OCI-LY3 (cell line): ENCODE measurements around the gene RASSF9.

Experiments
- H2AFZ ChIP-seq: fragments of 200-600, 300-600 bp; shearing (Covaris generic); 2 replicates; pipeline ENCODE4 v1.6.0; 2014; ENCODE audit warnings: antibody characterized with exemption, low read depth, low read length
- H3K27ac ChIP-seq: fragments of 200-600, 300-600 bp; sonication (generic); 2 replicates; pipeline ENCODE4 v1.5.1; 2014; ENCODE audit warnings: mild to moderate bottlenecking, low read length, moderate library complexity, mixed read lengths
- H3K27me3 ChIP-seq: fragments of 200-600, 300-600 bp; sonication (generic); 2 replicates; pipeline ENCODE4 v1.6.1; 2014; ENCODE audit warnings: low read depth, low read length, mixed read lengths
- H3K36me3 ChIP-seq: fragments of 200-600, 300-600 bp; sonication (generic); replicated peaks from 2 replicates; pipeline ENCODE3; 2014; ENCODE audit warnings: low read depth, low read length, mixed read lengths
- H3K4me1 ChIP-seq: fragments of 300-600, 200-600 bp; sonication (generic); 2 replicates; pipeline ENCODE4 v1.6.1; 2014; ENCODE audit warnings: low read length, mixed read lengths
- H3K4me2 ChIP-seq: fragments of 200-600, 300-600 bp; sonication (generic); 2 replicates; pipeline ENCODE4 v1.6.1; 2014; ENCODE audit warnings: low read length, mixed read lengths
- H3K4me3 ChIP-seq: fragments of 300-600, 200-600 bp; sonication (generic); 2 replicates; pipeline ENCODE4 v1.5.1; 2014; ENCODE audit warnings: antibody characterized with exemption, mild to moderate bottlenecking, low read length, moderate library complexity
- H3K79me2 ChIP-seq: fragments of 300-600, 200-600 bp; shearing (Covaris generic); 2 replicates; pipeline ENCODE4 v1.6.1; 2014; ENCODE audit warnings: mild to moderate bottlenecking, low read length, mixed read lengths
- H3K9ac ChIP-seq: fragments of 300-600, 200-600 bp; shearing (Covaris generic); 2 replicates; pipeline ENCODE4 v1.6.0; 2014; ENCODE audit warnings: mild to moderate bottlenecking, low read length, moderate library complexity
- H3K9me3 ChIP-seq: fragments of 200-600, 300-600 bp; shearing (Covaris generic); 2 replicates; pipeline ENCODE4 v1.6.1; 2014; ENCODE audit warnings: low read length, mixed read lengths; ENCODE audit not compliant: insufficient read depth
- H4K20me1 ChIP-seq: fragments of 200-600, 300-600 bp; sonication (generic); 2 replicates; pipeline ENCODE4 v1.6.1; 2016; ENCODE audit warnings: low read length, mixed read lengths; ENCODE audit not compliant: insufficient read depth
- CTCF ChIP-seq: fragments of 200-600, 300-600 bp; sonication (generic); IDR thresholded peaks from 2 replicates; pipeline ENCODE4 v1.5.1; 2014; ENCODE audit warnings: antibody characterized with exemption, low read length, low read depth
- EZH2phosphoT487 ChIP-seq: fragments of 200-600 bp; shearing (Covaris generic); IDR thresholded peaks from 2 replicates; pipeline ENCODE4 v1.6.1; 2018; ENCODE audit warnings: antibody characterized with exemption, mixed run types, low read depth

RASSF9 gene

GRCh38 chr12:85836197-85837090, at the start of gene RASSF9:
Gene RASSF9, minus strand, starts transcription at chr12:85836409. Its CDS starts 208 bp downstream, at chr12:85836201.
- Histone ChIP-seq H2AFZ (0 out of 2 replicates have a peak within 1 kb of the TSS, but pooled peaks have one; percentile 33), H3K27ac (no peak within 1 kb of the TSS), H3K27me3 (no peaks in the 10 kb centered on the region), H4K20me1 (no peaks in the 10 kb centered on the region), H3K9me3 (no peaks in the 10 kb centered on the region), H3K4me3 (no peak within 1 kb of the TSS), H3K4me2 (no peak within 1 kb of the TSS), H3K36me3 (no peaks in the 10 kb centered on the region), H3K9ac (no peak within 1 kb of the TSS), H3K4me1 (no peaks in the 10 kb centered on the region), H3K79me2 (no peaks in the 10 kb centered on the region)
- no peak for TF ChIP-seq CTCF
- no peak for TF ChIP-seq EZH2phosphoT487

- Histone ChIP-seq H2AFZ (no peak overlapping the region), H3K36me3 (no peaks in the 10 kb centered on the region), H3K9ac (no peak overlapping the region), H3K4me3 (no peak overlapping the region), H3K79me2 (no peaks in the 10 kb centered on the region), H3K4me1 (no peaks in the 10 kb centered on the region), H3K9me3 (no peaks in the 10 kb centered on the region), H3K27ac (no peak overlapping the region), H3K4me2 (no peak overlapping the region), H4K20me1 (no peaks in the 10 kb centered on the region), H3K27me3 (no peaks in the 10 kb centered on the region)
- no peak for TF ChIP-seq CTCF
- TF ChIP-seq EZH2phosphoT487 = no peak
Measured at GRCh38 chr12:85883763-85884162, 47.6 kb upstream of the RASSF9 start.

DNA sequence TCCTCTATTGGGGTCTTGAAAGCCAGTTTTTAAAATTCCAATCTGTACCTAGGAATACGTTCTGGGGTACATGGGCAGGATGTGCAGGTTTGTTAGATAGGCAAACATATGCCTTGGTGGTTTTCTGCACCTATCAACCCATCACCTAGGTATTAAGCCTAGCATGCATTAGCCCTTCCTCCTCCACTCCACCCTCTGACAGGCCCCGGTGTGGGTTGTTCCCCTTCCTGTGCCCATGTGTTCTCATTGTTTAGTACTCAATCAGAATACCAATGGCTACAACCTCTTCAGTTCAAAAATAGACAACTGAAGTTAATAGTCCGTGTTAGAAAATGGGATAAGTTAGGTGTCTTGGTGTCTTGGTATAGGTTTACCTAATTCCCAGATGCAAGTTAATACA, 41.2 kb upstream of the RASSF9 start:
- H3K4me1 ChIP-seq = peaks cover 21% of the 10 kb centered on the region
- no peak overlapping the region for H2AFZ ChIP-seq
- H3K27ac ChIP-seq = no peak overlapping the region
- no peak overlapping the region for H3K9ac ChIP-seq
- no peak overlapping the region for H3K4me3 ChIP-seq
- H4K20me1 ChIP-seq = no peaks in the 10 kb centered on the region
- TF ChIP-seq CTCF (no peak), EZH2phosphoT487 (no peak)
- no peaks in the 10 kb centered on the region for H3K79me2 ChIP-seq
- H3K4me2 ChIP-seq = no peak overlapping the region
- no peaks in the 10 kb centered on the region for H3K27me3 ChIP-seq
- H3K36me3 ChIP-seq = no peaks in the 10 kb centered on the region
- H3K9me3 ChIP-seq = no peaks in the 10 kb centered on the region

DNA sequence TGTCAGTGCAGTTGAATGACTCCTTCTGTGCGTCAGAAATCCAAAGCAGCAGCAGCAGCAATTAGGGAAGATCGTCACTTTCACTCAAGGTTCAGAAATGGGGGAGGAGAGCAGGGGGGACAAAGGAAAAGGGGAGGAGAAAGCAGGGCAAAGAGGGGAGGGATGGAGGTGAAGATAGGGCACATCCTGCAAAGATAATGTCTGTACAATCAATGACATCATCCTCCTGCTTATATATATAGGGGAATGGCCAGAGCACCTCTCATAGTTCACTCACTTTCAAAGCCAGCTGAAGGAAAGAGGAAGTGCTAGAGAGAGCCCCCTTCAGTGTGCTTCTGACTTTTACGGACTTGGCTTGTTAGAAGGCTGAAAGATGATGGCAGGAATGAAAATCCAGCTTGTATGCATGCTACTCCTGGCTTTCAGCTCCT, 37.8 kb upstream of the RASSF9 start, which contains the start of gene NTS:
NTS (plus strand) TSS at position 265 of the 431 bp plus-strand sequence; CDS start at position 374, 109 bp downstream.
- Histone ChIP-seq H3K9me3 (no peaks in the 10 kb centered on the region), H2AFZ (peak within 1 kb of the TSS; percentile 79)

More for the DNA sequence above, 37.8 kb upstream of the RASSF9 start, which contains the start of gene NTS:
- Histone ChIP-seq H3K36me3 (no peaks in the 10 kb centered on the region), H3K27me3 (no peaks in the 10 kb centered on the region), H4K20me1 (no peaks in the 10 kb centered on the region), H3K4me2 (peak within 1 kb of the TSS; percentile 72), H3K27ac (no peak within 1 kb of the TSS), H3K9ac (0 out of 2 replicates have a peak within 1 kb of the TSS, but pooled peaks have one; percentile 13), H3K79me2 (no peaks in the 10 kb centered on the region), H3K4me1 (peaks cover 28% of the 10 kb centered on the region), H3K4me3 (peak within 1 kb of the TSS; percentile 64)
- TF ChIP-seq CTCF = peak; percentile 35
- TF ChIP-seq EZH2phosphoT487 = no peak
